Activated effector memory CD4-positive, alpha-beta T cell treated with anti-CD3 and anti-CD28 coated beads, Interleukin-2, amount 50 U/mL, for 16 hours (primary cell): Measurements from ENCODE around the gene ZNF652.

Experiments used
- DNase-seq: peaks from one replicate; pipeline ENCODE4 v3.0.0-alpha.2; 2020

The ZNF652 gene

DNA sequence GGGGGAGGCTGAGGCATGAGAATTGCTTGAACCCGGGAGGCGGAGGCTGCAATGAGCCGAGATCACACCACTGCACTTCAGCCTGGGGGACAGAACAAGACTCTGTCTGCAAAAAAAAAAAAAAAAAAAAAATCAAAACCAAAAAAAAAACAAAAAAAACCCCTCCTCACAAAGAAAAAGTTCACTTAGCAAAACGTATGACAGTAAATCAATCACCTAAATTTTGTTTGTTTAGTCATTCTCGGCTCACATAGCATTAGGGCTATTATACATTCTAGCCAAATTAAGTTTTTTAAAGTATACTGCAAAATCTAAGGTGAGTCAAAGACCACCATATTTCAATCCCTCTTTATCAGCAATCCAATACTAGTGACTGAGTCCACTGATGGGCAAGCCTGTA lies 5.7 kb downstream of the ZNF652 start:
- no peak for DNase-seq

DNA sequence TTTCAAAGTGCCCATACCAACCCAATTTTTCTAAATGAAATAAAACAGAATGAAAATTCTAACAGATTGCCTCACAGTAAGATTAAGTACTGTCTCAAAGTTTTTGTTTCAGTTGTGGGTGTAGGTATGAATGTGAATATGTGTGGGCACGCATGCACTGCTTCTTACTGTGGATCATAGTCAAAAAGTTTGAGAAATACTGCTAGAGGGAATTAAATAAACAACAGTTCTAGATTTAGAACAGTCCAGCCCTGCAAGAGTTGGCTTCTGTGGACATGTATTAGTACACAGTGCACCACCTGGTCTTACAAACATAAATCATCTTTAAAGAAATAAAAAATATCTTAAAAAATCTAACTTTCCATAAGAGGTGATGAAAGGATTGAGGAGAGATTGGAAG lies 8.4 kb downstream of the ZNF652 start:
- DNase-seq = no peak

DNA sequence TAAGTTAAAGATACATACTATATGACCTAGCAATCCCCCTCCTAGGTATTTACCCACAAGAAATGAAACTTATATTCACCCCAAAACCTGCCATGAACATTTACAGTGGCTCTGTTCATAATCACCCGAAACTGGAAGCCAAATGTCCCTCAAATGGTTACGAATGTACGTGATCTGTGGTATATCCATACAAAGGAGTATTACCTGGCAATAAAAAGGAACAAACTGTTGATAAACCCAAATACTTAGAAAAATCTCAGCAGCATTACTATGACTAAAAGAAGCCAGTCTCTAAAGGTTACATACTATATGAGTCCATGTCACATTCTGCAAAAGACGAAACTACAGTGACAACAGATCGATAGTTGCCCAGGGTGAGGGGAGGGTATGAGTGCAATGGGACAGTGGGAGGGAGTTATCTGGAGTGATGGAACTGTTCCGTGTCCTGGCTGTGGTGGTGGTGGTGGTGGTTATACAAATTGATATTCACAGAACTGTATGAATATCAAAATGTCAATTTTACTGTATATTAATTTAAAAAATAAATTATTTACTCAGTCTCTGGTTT lies 9.4 kb downstream of the ZNF652 start:
- no peak for DNase-seq

DNA sequence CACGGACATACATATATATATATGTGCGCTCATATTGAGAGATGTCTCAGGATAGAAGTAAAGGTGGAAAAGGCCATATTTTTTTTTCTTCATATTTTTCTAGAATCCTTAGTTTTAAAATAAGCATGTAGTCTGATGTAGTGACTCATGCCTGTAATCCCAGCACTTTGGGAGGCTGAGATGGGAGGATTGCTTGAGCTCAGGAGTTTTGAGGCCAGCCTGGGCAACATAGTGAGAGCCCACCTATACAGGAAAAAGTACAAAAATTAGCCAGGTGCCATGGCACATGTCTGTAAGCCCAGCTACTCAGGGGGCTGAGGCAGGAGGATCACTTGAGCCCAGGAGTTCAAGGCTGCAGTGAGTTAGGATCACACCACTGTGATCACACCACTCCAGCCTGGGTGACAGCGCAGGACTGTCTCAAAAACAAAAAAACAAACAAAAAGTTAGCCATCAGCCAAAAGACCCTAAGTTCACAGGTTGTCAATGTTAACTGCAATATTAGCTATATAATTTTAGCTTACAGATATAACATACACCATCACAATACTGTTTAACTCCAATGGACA lies 10.4 kb downstream of the ZNF652 start:
- no peak for DNase-seq

DNA sequence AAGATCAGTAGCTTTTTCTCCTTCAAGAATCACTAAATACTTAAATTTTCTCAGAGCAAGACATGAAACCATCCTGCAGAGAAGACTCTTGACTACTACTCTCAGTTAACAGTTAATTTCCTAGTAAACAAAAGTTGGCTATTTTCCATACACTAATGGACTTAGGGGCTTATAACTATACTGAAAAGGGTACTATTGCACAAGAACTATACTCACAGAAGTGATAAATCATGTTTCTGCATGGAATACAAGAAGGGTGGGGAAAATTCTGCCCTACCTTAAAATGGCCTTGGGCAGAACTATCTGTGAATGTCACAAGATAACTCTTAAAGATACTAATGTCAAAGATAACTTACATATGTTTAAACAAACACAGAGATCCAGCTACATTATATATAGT lies 12.5 kb downstream of the ZNF652 start:
- DNase-seq = no peak

DNA sequence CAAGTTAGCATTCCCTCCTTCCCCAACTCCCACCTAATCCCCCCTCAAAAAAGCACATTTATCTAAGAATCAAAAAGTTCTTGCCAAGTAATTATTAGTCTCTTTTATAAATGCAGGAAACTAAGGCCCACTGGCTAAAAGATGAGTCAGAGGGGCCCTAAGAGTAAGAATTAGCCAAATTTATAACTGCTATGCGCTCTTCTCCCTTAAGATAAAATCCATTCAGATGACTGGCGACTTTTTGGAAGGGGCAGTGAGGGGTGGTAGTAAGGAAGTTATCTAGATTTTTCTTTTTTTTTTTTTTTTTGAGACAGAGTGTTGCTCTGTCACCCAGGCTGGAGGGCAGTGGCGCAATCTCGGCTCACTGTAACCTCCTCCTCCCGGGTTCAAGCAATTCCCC lies 17.1 kb downstream of the ZNF652 start:
- no peak for DNase-seq

DNA sequence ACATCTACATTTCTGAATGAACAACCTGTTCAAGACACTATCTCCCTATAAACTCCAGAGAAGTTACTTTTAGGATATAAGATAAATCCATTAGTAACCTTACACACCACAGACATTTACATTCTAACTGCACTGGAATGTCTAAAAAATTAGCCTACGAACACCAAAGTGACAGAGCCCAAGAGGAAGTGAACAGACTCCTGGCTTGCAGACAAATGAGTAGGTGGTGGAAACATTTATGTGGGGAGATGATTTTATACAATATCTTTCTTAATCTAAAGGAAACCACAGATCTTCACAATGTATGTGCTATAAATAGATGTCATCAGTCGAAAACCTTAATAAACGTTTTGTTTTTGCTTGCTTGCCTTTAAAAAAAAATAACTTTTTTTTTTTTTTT lies 18.8 kb downstream of the ZNF652 start:
- no peak for DNase-seq

DNA sequence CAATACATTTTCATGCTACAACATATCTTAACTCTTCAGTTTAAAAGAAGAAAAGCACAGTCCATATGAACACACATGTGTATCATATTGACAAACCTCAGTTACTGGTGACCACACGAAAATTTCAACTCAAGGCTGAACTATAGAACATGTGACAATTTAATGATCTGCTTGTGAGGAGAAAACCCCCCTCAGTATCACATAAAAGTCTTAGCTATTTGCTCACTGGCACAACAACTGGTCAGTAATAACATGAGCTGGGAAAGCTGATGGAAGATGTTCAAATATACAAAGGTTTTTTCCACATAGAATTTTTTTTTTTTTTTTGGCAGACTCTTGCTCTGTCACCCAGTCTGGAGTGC lies 19.5 kb downstream of the ZNF652 start:
- no peak for DNase-seq

DNA sequence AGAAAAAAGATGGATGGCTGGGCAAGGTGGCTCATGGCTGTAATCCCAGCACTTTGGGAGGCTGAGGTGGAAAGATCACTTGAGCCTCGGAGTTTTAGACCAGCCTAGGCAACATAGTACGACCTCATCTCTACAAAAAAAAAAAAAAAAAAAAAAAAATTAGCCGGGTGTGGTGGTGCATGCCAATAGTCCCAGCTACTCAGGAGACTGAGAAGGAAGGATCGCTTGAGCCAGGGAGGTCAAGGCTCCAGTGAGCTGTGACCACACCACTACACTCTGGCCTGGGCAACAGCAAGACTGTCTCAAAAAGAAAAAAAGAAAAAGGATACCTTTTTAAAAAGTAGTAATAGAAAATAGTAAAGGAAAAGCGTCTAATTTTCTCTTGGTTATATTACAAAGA lies 20.7 kb downstream of the ZNF652 start:
- DNase-seq = no peak

DNA sequence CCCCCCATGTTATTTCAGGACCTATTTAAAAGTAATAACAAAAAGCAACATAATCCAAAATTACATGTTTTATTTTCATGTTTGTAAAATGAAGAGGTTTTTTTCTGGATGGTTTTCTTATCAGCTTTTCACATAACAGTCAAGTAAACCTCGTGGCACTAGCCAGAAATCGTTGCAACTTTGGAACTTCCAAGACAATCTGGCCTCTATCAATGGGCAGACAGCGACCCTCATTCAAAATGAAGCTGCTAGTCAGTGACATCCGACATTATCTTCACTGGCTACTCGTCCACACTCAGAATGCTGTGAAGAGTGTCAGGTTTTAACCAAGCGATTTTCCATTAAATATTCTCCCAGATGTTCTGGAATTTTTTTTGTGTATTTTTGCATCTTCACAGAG lies 22.7 kb downstream of the ZNF652 start:
- DNase-seq = no peak

DNA sequence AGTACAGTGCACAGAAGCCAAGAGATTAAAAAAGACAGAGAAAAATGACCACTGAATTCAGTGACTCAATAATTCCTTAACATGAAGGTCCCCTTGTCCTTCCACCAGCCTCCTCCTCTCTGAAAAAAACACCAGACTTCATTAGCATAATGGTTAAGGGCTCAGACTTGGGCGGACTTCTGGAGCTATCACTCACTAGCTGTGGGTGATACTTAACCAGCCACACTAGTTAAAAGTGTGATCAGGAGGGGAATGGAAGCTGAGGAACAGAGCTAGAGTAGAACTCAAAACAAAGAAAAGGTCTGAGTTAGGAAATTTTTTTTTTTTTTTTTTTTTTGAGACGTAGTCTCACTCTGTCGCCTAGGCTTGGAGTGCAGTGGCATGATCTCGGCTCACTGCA lies 23.2 kb downstream of the ZNF652 start:
- DNase-seq = no peak

DNA sequence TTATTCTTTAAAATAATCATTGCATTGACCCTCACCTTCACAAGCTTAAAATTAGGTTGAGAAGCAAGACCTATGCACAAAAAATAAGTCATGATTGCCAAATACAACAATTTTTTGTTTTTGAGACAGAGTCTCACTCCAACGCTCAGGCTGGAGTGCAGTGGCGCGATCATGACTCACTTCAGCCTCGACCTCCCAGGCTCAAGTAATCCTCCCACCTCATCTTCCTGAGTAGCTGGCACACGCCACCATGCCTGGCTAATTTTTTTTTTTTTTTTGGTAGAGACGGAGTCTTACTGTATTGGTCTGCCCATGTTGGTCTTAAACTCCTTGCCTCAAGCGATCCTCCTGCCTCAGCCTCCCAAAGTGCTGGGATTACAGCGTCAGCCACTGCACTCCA lies 24.2 kb downstream of the ZNF652 start:
- DNase-seq = no peak

DNA sequence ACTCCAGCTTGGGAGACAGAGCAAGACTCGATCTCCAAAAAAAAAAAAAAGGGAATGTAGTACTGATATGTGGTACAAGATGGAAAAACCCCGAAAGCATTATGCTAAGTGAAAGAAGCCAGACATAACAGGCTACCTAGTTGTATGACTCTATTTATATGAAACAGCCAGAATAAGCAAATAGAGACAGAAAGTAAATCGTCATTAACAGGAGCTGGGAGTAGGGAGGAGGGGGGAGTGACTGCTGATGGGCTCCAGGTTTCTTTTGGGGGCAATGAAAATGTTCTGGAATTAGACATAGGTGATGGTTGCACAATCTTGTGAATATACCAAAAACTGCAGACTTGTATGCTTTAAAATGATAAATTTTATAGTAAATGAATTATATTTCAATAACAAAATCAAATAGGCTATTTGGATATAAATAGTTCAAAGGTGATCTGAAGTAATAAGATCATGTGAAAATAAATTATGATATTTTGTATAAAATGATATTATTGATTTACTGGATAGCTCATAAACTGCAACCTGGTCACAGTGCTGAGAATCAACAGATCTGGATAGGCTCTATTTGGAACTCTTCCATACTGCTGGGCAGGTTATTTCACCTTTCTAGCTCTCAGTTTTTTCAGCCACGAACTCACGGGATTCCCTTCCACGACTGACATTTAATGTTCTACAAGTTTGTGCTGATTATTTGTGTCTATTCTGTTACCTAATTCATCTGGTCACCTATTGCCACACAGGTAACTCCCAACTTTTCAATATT lies 27.1 kb downstream of the ZNF652 start:
- no peak for DNase-seq

DNA sequence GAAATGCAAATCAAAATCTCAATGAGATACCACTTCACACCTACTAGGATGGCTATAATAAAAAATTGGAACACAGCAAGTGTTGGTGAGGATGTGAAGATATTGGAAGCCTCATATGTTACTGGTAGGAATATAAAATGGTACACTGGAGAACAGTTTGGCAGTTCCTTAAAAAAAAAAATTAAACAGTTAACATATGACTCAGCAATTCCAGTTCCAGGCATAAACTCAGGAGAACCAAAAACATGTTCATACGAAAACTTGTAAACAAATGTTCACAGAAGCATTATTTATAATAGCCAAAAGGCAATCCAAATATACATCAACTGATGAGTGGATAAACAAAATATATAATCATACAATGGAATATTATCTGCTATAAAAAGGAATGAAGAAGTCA lies 28.2 kb downstream of the ZNF652 start:
- DNase-seq = no peak

DNA sequence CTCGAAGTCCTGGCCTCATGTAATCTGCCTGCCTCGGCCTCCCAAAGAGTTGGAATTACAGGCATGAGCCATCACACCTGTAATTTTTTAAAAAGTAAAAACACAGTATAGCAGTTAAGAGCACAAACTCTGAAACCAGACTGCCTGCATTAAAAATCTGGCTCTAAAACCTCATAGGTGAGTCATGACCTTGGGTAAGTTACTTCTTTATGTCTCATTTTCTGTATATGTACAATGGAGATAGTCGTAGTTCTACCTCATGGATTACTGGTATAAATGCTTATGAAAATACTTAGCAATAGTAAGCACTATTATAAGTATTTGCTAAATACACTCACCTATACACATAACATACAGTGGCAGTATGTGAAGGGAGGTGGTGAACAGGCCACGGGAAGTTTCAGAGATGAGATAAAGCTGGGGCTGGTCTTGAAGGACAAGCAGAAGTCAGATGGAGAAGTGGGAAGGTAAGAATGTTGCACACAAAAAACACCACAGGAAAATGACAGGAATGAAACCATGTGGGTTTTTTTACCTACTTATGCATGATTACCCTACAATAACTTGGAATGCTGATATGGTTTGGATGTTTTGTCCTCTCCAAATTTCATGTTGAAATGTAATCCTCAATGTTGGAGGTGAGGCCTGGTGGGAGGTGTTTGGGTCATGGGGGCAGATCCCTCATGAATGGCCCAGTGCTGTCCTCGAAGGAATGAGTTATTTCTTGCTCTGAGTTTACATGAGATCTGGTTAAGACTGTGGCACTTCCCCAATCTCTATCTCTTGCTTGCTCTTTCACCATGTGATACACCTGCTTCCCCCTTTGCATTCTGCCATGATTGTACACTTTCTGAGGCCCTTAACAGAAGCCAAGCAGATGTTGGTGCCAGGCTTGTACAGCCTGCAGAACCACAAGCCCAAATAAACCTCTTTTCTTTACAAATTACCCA lies 33.9 kb downstream of the ZNF652 start:
- DNase-seq = no peak

DNA sequence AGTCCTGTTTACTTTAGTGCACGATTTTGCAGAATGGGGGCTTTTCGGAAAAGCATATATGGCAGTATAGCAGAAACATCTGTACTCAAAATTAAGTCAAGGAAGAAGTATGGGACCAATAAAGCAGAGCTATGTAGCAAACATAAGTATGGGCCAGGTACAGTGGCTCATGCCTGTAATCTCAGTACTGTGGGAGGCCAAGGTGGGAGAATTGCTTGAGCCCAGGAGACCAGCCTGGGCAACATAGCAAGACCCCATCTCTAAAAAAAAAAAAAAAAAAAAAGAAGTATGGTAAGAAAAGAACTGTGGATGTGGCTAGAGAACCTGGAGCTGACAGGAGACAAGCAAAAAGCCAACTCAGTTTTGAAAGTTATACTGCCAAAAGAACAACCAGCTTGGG lies 36.1 kb downstream of the ZNF652 start:
- no peak for DNase-seq

DNA sequence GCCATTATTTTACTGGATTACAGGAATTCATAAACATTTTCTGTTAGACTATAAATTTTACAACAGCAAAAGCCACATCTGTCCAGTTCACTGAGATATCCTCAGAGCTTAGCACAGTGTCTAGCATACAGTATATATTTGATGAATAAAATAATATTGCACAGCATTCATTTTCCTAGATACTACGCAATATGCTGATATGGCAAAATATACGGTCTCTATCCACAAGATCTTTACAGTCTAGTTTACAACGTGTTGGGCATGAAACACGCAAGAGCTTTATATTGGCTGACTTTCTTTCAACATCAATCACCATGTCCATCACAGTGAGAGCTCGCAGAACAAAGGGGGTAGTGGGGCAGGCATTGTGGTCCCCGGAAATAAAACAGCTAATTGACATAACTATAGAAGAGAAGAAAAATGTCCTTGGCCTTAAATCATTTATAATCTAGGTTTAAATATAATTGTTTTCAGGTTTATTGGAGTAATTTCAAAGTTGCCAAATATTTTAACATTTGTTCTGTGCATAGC lies 43.5 kb downstream of the ZNF652 start:
- DNase-seq = no peak

DNA sequence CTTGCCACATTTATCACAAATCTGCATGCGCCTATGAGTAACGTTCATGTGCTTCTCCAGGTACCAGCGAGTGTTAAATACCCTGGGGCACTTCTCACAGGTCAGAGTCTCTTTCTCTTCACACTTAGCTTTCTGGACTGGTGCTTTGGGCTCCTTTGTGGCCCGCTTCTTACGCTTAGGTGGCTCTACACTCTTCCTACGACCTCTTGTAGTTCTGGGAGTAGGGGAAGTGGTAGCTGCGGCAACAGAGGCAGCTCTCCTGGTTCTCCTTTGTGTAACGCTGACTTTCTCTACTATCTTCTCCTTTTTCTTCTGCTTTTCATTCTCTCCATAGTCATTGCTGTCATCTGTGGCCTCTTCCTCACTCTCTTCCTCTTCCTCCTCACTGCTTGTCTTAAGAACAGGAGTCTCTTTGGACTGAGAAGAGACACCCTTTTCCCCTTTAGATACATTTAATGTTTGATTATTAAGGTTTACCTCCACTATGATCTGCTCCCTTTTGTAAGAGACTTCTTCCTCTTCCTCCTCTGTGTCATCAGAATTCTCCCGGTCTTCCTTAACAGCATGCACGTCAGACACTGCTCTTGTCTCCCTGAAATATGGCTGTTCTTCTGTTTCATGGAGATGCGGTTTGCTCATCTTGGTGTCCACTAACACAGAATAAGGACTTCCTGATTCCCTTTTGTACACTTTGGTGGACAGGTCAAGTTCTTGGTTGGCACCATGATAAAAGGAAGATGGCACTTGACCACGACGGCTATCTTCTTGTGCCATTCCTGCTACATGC lies 45.0 kb downstream of the ZNF652 start:
- DNase-seq = no peak

DNA sequence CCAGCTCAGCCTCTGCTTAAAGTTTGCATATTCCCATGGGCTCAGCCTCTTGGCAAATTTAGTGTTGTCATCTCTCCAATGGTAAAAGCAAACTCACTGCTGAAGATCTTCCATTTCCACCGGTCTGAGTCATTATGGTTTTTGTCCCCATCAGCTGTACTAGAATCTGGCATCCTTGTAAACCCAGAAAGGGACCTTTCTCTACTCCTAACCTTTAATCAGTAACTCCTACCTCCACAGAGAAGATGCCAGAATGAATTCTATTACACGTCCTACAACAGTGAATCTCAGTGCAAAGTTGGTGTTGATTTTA lies 45.8 kb downstream of the ZNF652 start:
- DNase-seq = no peak

DNA sequence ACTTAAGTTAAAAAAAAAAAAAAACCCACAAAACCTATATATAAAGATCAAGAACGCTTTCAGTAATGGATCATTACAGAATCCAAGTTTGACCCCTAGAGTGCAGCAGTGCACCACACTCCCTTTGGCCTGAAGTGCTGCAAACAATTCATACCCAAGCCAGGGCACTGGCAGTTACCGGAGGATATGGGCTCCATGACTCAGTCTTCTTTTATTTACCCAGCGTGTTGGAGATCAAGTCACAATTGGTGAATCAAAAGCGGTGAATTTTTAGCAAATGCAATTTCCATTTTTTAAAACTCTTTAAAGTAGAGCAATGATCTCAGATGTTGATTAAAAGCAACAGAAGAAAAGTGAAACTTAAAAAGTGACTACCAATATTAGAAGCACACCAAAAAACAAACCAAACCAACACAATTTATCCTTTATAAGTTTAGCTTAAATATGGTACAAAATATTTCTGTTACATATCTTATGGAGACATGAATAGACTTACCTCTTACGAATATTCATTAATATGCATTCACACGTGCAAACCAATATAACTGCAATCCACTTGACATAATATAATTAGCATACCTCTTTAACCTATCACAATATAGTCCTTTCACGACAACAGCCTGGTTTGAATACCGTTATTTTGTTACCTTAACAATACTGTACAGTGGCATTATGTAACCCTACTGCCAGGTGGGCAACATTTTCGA lies 46.3 kb downstream of the ZNF652 start:
- peak; percentile 90 for DNase-seq

DNA sequence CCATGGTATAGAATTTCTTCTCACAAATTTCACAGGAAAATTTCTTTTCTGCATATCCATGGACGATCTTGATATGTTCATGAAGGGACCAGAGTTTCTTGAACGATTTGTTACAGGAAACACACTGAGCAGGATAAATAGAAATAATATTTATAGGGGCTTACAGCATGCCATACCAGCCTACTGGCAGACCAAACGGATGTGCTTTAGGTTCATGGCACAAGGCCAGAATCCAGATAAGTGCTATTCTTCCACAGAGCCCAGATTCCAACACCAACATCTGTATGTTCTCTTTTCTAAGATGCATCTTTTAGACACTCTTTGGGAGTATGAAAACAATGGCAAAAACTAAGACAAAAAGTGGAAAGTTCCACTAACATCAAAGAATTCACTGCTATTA lies 49.3 kb downstream of the ZNF652 start:
- DNase-seq = no peak

DNA sequence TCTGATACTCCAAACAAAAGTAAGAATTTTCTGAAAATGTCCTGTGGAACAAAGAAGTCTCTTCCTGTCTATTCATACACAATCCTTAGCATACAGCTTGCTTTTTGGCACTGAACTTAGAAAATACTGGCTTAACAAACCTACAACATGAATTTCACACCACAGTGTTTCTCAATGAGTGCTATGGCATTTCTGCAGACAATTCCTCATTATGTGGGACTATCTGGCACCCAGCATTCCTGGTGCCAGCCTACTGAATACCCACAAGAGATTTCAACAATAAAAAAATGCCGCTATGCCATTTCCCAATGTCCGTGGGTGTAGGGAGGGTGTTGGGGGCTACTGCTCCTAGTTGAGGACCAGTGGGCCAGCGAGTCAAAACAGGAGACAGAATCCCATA lies 62.1 kb downstream of the ZNF652 start:
- DNase-seq = no peak
